ENCODE results near the gene AEBP2.
"Not testable (repeated sequence)": the region's sequence is repeated elsewhere in the genome, so short reads cannot be mapped to it uniquely, and the experiment has no call there.

AEBP2 gene

GRCh38 chr12:19421503-19422282 lies 17.6 kb upstream of the AEBP2 start:
- DNase-seq (ENCODE audit: low spot score): no peak

GRCh38 chr12:19423166-19423930 lies 15.9 kb upstream of the AEBP2 start:
- no peak for DNase-seq (ENCODE audit: low spot score)

DNA sequence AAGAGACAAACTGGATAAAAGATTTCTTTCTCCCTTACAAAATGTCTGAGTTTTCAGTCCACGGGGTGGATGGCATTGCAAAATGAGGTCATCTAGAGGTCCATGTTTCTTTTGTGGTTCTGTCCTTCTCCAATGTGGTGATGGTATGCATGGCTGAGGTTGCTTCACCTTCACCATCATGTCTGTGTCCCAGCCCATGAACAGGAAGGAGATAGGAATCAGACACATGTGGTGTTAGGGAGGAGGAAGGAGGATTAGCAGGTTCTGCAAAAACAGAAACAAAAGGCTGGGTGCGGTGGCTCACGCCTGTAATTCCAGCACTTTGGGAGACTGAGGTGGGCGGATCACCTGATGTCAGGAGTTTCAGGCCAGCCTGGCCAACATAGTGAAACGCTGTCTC lies 11.0 kb upstream of the AEBP2 start:
- no peak for DNase-seq (ENCODE audit: low spot score)

DNA sequence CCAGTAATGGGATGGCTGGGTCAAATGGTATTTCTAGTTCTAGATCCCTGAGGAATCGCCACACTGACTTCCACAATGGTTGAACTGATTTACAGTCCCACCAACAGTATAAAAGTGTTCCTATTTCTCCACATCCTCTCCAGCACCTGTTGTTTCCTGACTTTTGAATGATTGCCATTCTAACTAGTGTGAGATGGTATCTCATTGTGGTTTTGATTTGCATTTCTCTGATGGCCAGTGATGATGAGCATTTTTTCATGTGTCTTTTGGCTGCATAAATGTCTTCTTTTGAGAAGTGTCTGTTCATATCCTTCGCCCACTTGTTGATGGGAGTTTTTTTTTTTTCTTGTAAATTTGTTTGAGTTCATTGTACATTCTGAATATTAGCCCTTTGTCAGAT lies 9.8 kb upstream of the AEBP2 start:
- not testable (repeated sequence) for DNase-seq (ENCODE audit: low spot score)

GRCh38 chr12:19430988-19431387 lies 8.3 kb upstream of the AEBP2 start:
- no peak for DNase-seq (ENCODE audit: low spot score)

DNA sequence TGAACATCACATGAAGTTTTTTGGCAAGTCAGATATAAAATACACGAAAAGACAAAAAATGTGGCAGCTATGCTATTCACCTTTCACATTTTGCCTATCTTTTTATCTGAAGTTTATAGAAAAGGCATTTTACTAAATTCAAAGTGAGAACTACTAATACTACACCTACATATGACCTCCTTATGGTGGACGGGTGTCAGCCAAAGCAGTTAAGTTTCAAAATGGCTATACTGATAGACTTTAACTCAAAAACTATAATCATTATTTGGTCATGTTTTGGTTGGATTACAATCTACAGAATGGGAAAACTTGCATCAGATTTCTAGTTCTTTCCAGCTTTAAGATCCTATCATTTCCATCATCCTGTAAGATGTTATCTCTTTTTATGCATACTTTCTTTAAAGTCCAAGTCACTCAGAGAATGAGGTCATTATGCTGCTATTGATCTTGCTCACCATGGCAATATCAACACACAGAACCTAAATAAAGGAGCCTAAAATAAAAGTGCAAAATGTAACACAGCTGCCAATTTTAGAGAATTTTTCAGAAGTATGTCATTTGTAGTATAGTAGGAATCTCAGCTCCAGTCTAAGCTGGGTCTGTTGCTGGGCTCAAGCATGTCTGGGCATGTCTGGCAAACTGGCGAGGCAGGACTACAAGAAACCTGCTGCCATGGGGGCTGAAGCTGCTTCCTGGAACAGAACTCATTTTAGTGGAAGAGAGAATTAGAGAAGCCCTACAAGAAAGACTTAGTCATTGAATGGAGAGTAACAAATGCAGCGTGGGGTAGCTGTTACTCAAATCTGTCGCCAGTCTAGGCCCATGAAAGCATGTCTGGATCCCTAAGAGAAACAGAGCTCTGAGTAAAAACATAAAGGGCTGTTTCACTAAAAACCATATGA lies 7.6 kb upstream of the AEBP2 start:
- DNase-seq (ENCODE audit: low spot score): peak; percentile 48

DNA sequence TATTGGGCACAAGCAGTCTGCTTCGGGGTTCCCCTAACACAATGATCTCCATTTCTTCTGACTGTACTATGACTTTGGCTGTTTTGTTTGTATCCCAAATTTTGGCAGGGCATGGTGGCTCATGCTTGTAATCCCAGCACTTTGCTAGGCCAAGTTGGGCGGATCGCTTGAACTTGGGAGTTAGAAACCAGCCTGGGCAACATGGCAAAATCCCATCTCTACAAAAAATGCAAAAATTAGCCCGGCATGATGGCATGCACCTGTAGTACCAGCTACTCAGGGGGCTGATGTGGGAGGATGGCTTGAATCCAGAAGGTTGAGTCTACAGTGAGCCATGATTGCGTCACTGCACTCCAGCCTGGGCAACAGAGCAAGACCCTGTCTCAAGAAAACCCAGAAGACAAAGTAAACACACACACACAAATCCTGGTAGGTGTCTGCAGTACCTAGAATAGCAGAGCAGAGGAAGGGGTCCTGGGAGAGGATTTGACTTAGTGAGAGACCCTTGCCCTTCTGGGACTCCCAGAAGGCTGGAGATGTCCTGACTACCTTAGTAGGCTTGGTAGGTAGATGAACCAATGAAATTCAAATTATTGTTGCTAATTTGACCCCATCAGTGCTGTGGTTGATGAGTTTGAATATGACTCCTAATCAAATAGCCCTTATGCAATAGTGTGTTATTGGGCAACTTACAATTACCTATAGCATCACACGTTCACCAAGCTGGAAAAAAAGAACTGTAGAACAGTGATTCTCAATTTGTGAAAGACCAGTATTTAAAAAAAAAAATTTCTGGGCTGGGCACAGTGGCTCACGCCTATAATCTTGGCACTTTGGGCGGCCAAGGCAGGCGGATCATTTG lies 6.8 kb upstream of the AEBP2 start:
- DNase-seq (ENCODE audit: low spot score): no peak

DNA sequence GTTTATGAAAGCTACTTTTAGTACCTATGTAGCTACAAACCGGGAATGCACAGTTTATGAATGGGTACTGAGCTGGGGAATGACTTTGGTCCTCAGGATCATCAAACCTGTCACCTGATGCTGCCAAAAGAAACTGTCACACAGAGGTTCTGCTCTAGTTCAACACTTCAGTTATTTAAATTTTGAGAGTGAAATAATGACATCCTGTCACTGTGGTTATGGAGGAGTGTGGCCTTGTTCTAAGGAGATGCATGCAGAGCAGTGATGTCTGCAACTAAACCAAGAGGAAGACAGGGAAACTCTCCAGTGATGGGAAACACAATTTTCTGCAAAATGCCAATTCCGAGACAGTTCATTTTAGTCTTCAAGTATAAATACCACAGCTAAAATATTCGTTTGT lies 4.8 kb upstream of the AEBP2 start:
- DNase-seq (ENCODE audit: low spot score): no peak

GRCh38 chr12:19435831-19436497 lies 3.3 kb upstream of the AEBP2 start:
- no peak for DNase-seq (ENCODE audit: low spot score)

DNA sequence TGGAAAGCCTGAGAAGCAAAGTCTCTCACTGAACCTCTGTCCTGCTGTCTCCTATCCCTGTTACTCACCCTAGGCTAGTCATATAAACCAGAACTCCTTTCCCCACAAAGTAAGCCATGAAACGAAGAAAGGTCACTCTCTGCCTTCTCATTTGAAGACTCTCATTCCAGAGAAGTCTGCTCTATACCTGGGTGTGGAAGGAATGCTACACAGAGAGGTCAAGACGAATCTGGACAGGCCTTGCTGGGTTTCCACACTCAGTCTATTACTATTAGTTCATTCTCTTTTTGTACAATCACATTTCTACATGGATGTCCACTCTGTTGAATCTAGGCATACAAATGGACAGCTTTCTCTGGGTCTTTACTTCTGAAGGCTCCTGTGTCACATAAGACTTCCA lies 2.4 kb upstream of the AEBP2 start:
- DNase-seq (ENCODE audit: low spot score): no peak

DNA sequence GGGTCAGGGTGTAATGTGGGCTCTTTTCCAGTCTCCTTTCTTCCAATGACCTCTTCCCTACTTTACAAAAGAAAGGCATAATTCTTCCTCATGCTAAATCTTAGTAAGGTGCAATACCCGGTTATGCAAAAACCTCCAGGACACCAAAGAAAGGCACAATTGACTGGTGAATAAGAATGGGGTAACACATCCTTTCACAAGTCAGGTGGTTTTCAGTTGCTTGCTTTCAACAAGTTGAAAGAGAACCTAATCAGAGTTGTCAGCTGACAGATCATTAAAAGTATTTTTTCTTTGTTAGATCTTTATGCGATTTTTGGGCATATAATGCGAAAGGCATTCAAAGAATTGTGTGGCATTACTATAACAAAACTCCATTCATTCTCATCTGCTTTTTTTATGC lies 1.3 kb upstream of the AEBP2 start:
- DNase-seq (ENCODE audit: low spot score): no peak

DNA sequence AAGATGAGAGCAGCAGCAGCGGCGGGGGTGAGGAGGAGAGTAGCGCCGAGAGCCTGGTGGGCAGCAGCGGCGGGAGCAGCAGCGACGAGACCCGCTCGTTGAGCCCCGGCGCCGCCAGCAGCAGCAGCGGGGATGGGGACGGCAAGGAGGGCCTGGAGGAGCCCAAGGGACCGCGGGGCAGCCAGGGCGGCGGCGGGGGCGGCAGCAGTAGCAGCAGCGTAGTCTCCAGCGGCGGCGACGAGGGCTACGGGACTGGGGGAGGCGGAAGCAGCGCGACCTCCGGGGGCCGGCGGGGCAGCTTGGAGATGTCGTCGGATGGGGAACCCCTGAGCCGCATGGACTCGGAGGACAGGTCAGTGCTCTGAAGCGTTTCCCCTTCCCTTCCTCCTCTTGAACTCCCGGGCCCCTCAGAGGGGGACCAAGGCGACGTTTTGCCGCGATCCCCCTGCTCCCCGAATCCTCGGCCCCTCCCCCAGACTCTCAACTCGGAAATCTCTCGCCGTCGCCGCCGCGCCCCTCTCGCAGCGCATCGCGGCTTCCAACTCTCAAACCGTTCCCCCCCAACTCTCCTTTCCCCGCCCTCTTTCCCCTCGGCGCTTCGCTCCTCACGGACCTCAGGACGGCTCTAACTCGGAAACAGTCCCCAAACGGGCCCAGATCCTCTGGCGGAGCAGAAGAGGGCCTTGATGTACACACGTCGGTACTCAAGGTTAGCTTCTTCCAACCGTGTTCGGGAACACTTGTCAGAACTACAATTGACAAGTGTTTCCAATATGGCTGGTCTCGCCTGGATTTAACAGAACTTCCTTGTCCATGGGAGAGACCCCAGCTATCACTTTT lies 947 bp downstream of the AEBP2 start:
- DNase-seq (ENCODE audit: low spot score): peak; percentile 41

- no peak for DNase-seq (ENCODE audit: low spot score)
Measured at GRCh38 chr12:19440916-19441315, 1.6 kb downstream of the AEBP2 start.

GRCh38 chr12:19443585-19443984 lies 4.3 kb downstream of the AEBP2 start:
- no peak for DNase-seq (ENCODE audit: low spot score)

DNA sequence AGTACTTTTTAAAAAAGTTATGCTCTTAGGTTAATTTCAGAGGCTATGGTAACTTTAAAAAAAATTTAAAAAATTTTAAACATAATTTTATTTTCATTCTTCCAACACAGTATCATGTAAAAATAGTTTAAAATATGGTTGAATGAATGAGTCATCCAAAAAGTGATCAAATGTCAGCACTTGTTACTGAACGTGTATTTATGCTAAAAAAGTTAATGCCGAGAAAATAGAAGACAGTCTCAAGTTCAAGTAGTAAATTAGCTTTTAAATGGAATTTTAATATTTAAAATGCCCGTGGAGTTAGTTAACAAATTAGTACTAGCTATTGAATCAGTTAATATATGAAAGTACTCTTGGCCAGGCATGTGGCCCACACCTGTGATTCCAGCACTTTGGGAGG lies 4.8 kb downstream of the AEBP2 start:
- DNase-seq (ENCODE audit: low spot score): no peak

GRCh38 chr12:19447386-19447785 lies 8.1 kb downstream of the AEBP2 start:
- DNase-seq (ENCODE audit: low spot score): no peak

GRCh38 chr12:19449814-19450213 lies 10.5 kb downstream of the AEBP2 start:
- no peak for DNase-seq (ENCODE audit: low spot score)

DNA sequence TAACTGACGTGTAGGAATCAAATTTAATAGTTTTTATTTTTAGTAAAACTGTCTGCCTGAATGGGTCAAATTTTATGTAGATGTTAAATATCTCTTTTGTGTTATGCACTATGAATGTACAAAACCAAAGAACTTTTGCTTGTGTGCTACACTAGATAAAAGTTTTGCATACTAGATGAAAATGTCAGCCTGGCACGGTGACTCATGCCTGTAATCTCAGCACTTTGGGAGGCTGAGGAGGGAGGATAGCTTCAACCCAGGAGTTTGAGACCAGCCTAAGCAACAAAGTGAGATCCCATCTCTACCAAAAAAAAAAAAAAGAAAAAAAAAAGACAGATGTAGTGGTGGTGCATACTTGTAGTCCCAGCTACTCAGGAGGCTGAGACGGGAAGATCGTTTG lies 11.1 kb downstream of the AEBP2 start:
- DNase-seq (ENCODE audit: low spot score): no peak

DNA sequence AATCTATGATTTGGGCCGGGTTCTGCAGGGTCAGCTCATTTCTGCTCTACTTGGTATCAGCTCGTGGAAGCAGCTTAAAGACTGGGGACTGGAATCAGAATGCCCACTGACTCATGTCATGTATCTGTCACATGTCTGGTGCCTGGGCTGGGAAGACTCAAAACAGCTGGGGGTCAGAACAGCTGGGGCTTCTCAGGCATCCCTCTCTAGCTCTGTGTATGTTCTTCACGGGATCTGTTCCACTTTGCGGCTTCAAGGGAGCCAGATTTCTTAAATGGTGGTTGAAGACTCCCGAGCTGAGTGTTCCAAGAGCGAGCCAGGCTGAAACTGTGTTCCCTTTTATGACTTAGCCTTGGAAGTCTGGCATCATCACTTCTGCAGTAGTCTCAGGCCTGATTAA lies 11.9 kb downstream of the AEBP2 start:
- DNase-seq (ENCODE audit: low spot score): no peak

- no peak for DNase-seq (ENCODE audit: low spot score)
Measured at GRCh38 chr12:19453961-19454360, 14.7 kb downstream of the AEBP2 start.
